ENCODE results near the gene MAP3K19. TPM values are rescaled to one million over a fixed set of nuclear protein-coding genes. Genes with fewer than 3 reads are reported as not detected.

Gene MAP3K19
- total RNA-seq, 1 donor: not detected

- Histone ChIP-seq H2AFZ (ENCODE audit: low read length) (no peak overlapping the region), H3K4me3 (ENCODE audit: insufficient read depth, low read length) (no peak overlapping the region), H3K27ac (ENCODE audit: low read depth, low read length) (no peak overlapping the region), H3K9me3 (ENCODE audit: low read depth, low read length) (no peaks in the 10 kb centered on the region), H3K27me3 (ENCODE audit: insufficient read depth, low read length) (peaks cover 4% of the 10 kb centered on the region), H3K4me1 (ENCODE audit: insufficient read depth, low read length) (no peaks in the 10 kb centered on the region), H3K79me2 (ENCODE audit: insufficient read depth, low read length) (no peaks in the 10 kb centered on the region), H3K36me3 (ENCODE audit: insufficient read depth, low read length) (no peaks in the 10 kb centered on the region), H4K20me1 (ENCODE audit: insufficient read depth, low read length) (no peaks in the 10 kb centered on the region), H3K4me2 (ENCODE audit: insufficient read depth, low read length) (no peak overlapping the region)
- DNase-seq (ENCODE audit: insufficient read length, low spot score, missing footprints): no peak
- TF ChIP-seq CTCF (IDR thresholded peaks at IDR 0.05; ENCODE audit: extremely low read depth, low read depth, low read length): no peak
Measured at GRCh38 chr2:135011633-135012032, 35.6 kb downstream of the MAP3K19 start.

GRCh38 chr2:135010200-135010942, 36.9 kb downstream of the MAP3K19 start:
- no peak overlapping the region for H2AFZ ChIP-seq (ENCODE audit: low read length)
- H3K4me2 ChIP-seq (ENCODE audit: insufficient read depth, low read length): no peak overlapping the region
- no peaks in the 10 kb centered on the region for H3K36me3 ChIP-seq (ENCODE audit: insufficient read depth, low read length)
- H4K20me1 ChIP-seq (ENCODE audit: insufficient read depth, low read length): no peaks in the 10 kb centered on the region
- H3K9me3 ChIP-seq (ENCODE audit: low read depth, low read length): no peaks in the 10 kb centered on the region
- no peak overlapping the region for H3K4me3 ChIP-seq (ENCODE audit: insufficient read depth, low read length)
- H3K27me3 ChIP-seq (ENCODE audit: insufficient read depth, low read length): peaks cover 4% of the 10 kb centered on the region
- TF ChIP-seq CTCF (IDR thresholded peaks at IDR 0.05; ENCODE audit: extremely low read depth, low read depth, low read length): no peak
- no peak overlapping the region for H3K27ac ChIP-seq (ENCODE audit: low read depth, low read length)
- no peaks in the 10 kb centered on the region for H3K79me2 ChIP-seq (ENCODE audit: insufficient read depth, low read length)
- H3K4me1 ChIP-seq (ENCODE audit: insufficient read depth, low read length): no peaks in the 10 kb centered on the region
- no peak for DNase-seq (ENCODE audit: insufficient read length, low spot score, missing footprints)

GRCh38 chr2:135009339-135009738, 37.9 kb downstream of the MAP3K19 start:
- Histone ChIP-seq H3K79me2 (ENCODE audit: insufficient read depth, low read length) (no peaks in the 10 kb centered on the region), H3K4me2 (ENCODE audit: insufficient read depth, low read length) (no peak overlapping the region), H3K4me3 (ENCODE audit: insufficient read depth, low read length) (no peak overlapping the region), H4K20me1 (ENCODE audit: insufficient read depth, low read length) (no peaks in the 10 kb centered on the region), H3K9me3 (ENCODE audit: low read depth, low read length) (no peaks in the 10 kb centered on the region), H3K27me3 (ENCODE audit: insufficient read depth, low read length) (peaks cover 13% of the 10 kb centered on the region), H3K36me3 (ENCODE audit: insufficient read depth, low read length) (no peaks in the 10 kb centered on the region), H2AFZ (ENCODE audit: low read length) (no peak overlapping the region), H3K27ac (ENCODE audit: low read depth, low read length) (no peak overlapping the region), H3K4me1 (ENCODE audit: insufficient read depth, low read length) (peaks cover 4% of the 10 kb centered on the region)
- DNase-seq (ENCODE audit: insufficient read length, low spot score, missing footprints): no peak
- TF ChIP-seq CTCF (IDR thresholded peaks at IDR 0.05; ENCODE audit: extremely low read depth, low read depth, low read length): no peak

- Histone ChIP-seq H3K27me3 (ENCODE audit: insufficient read depth, low read length) (peaks cover 14% of the 10 kb centered on the region), H4K20me1 (ENCODE audit: insufficient read depth, low read length) (no peaks in the 10 kb centered on the region), H2AFZ (ENCODE audit: low read length) (no peak overlapping the region), H3K79me2 (ENCODE audit: insufficient read depth, low read length) (no peaks in the 10 kb centered on the region), H3K27ac (ENCODE audit: low read depth, low read length) (no peak overlapping the region), H3K4me3 (ENCODE audit: insufficient read depth, low read length) (no peak overlapping the region), H3K4me2 (ENCODE audit: insufficient read depth, low read length) (no peak overlapping the region), H3K9me3 (ENCODE audit: low read depth, low read length) (no peaks in the 10 kb centered on the region), H3K4me1 (ENCODE audit: insufficient read depth, low read length) (peaks cover 4% of the 10 kb centered on the region), H3K36me3 (ENCODE audit: insufficient read depth, low read length) (no peaks in the 10 kb centered on the region)
- TF ChIP-seq CTCF (IDR thresholded peaks at IDR 0.05; ENCODE audit: extremely low read depth, low read depth, low read length): no peak
- no peak for DNase-seq (ENCODE audit: insufficient read length, low spot score, missing footprints)
Measured at GRCh38 chr2:135005753-135006152, 41.5 kb downstream of the MAP3K19 start.
